ENCODE results near the gene FMC1. TPM values are rescaled to one million over a fixed set of nuclear protein-coding genes. Genes with fewer than 3 reads are reported as not detected.

Gene FMC1
- total and polyA plus RNA-seq, 2 experiments from 2014 or later, result 9.5 to 35.1 TPM

DNA sequence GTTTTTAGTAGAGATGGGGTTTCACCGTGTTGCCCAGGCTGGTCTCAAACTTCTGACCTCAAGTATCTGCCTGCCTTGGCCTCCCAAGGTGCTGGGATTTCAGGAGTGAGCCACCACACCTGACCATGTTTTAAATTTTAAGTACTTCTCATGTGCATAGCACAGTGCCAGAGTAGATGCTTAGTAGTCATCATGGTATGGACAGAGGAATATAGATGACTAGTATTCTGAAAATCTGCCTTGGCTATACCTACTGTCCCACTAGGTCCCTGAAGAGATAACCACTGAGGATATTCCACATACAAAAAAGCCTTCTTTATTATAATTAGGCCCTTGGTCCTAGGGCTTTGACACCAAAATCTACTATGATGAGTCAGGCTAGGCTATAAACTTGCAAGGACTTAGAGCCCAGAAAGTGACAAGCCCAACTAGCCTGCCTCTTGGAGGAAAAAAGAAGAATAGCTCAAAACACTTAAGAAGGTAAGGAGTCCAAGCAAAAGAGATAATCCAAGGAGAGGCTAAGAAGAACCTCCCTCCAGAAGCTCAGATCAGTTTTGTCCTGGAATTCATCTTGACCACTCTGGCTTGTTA lies 52.6 kb downstream of the FMC1 start:
- Histone ChIP-seq H2AFZ (no peak overlapping the region), H3K9ac (no peak overlapping the region), H3K79me2 (ENCODE audit: insufficient read depth) (peaks cover 100% of the 10 kb centered on the region), H3F3A (ENCODE audit: insufficient read depth) (no peaks in the 10 kb centered on the region), H3K27ac (no peak overlapping the region), H3K36me3 (ENCODE audit: low read depth) (peaks cover 51% of the 10 kb centered on the region), H3K9me2 (ENCODE audit: insufficient read depth) (no peaks in the 10 kb centered on the region), H3K4me3 (no peak overlapping the region), H3K27me3 (replicated peaks; ENCODE audit: insufficient read depth) (no peaks in the 10 kb centered on the region), H3K4me1 (ENCODE audit: insufficient read depth) (peaks cover 9% of the 10 kb centered on the region), H4K20me1 (ENCODE audit: insufficient read depth) (no peaks in the 10 kb centered on the region; the same call in 1 of the 2 replicates), H3K9me3 (ENCODE audit: low read depth) (no peaks in the 10 kb centered on the region), H3K4me2 (ENCODE audit: unreplicated experiment) (no peak overlapping the region)
- TF ChIP-seq EZH2phosphoT487 (IDR thresholded peaks at IDR 0.05; ENCODE audit: insufficient read depth, low read depth) (no peak), EZH2 (IDR thresholded peaks at IDR 0.05; ENCODE audit: insufficient read depth, poor library complexity, severe bottlenecking) (no peak)
- peak; percentile 11 for DNase-seq
- WGBS, 2 experiments (ENCODE audit: low coverage in 1 of 2, low lambda C conversion rate in 2 of 2, missing lambda C conversion rate in 2 of 2), result 93 to 100% methylated on average over 1 of the region's 1 CpG
- in situ Hi-C loops (cut with MboI), result no loop called here

DNA sequence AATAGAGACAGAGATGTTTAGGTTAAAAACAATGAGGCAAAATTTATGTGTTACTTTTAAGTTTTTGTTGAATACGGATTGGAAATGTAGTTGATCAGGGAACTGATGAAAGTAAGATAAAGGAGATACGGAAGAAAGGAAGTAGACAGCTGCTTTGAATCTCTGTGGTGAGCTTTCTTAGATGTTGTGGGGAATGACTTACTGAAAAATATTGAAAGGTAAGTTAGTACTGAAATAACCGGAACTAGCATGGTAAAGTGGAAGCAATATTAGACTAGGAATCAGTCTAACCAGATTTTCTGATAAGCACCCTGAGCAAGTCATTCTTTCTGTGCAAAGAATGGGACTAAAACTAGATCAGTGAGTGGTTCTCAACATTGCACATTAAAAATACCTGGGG lies 53.4 kb downstream of the FMC1 start:
- in situ Hi-C loops (cut with MboI), result no loop called here
- H3K36me3 ChIP-seq (ENCODE audit: low read depth), result peaks cover 48% of the 10 kb centered on the region
- H3F3A ChIP-seq (ENCODE audit: insufficient read depth), result no peaks in the 10 kb centered on the region
- H4K20me1 ChIP-seq (ENCODE audit: insufficient read depth), result no peaks in the 10 kb centered on the region; the same call in 1 of the 2 replicates
- no peaks in the 10 kb centered on the region for H3K27me3 ChIP-seq (replicated peaks; ENCODE audit: insufficient read depth)
- peaks cover 97% of the 10 kb centered on the region for H3K79me2 ChIP-seq (ENCODE audit: insufficient read depth)
- H3K9me3 ChIP-seq (ENCODE audit: low read depth), result no peaks in the 10 kb centered on the region
- WGBS, 2 experiments (ENCODE audit: low coverage in 1 of 2, low lambda C conversion rate in 2 of 2, missing lambda C conversion rate in 2 of 2), result 81 to 86% methylated on average over 3 of the region's 3 CpGs
- H3K9me2 ChIP-seq (ENCODE audit: insufficient read depth), result no peaks in the 10 kb centered on the region
- TF ChIP-seq EZH2phosphoT487 (IDR thresholded peaks at IDR 0.05; ENCODE audit: insufficient read depth, low read depth), result no peak
- no peak overlapping the region for H3K4me2 ChIP-seq (ENCODE audit: unreplicated experiment)
- no peak for DNase-seq
- no peak overlapping the region for H3K4me3 ChIP-seq
- H3K27ac ChIP-seq, result no peak overlapping the region
- H3K4me1 ChIP-seq (ENCODE audit: insufficient read depth), result peaks cover 9% of the 10 kb centered on the region
- no peak overlapping the region for H2AFZ ChIP-seq
- H3K9ac ChIP-seq, result no peak overlapping the region

Small RNAs within 50 kb of the gene (small RNA-seq; reads per million reads assigned to genes)
- gene RNU6-206P (ENCODE audit: low read depth, low replicate concordance), result not detected

Other genes starting within 250 kb of the FMC1 start
- 30.5 and 36.4 TPM in 2 replicates for gene ZC3HAV1, start 231.6 kb upstream of the FMC1 start, total RNA-seq (2014; rRNA removed; shearing (Covaris generic))
- gene ZC3HAV1, start 231.6 kb upstream of the FMC1 start, polyA plus RNA-seq (2016; fragmentation: Nextera tagmentation; extraction: Ambion mirVana), result 28.8 and 29.9 TPM in 2 replicates
- 3.2 and 3.8 TPM in 2 replicates for gene UBN2, start 110.1 kb upstream of the FMC1 start, total RNA-seq (2014; rRNA removed; shearing (Covaris generic))
- gene UBN2, start 110.1 kb upstream of the FMC1 start, polyA plus RNA-seq (2016; fragmentation: Nextera tagmentation; extraction: Ambion mirVana), result 1.0 and 1.2 TPM in 2 replicates
- gene LUC7L2, start 18.6 kb downstream of the FMC1 start, total RNA-seq (2014; rRNA removed; shearing (Covaris generic)), result 35.3 and 39.7 TPM in 2 replicates
- gene LUC7L2, start 18.6 kb downstream of the FMC1 start, polyA plus RNA-seq (2016; fragmentation: Nextera tagmentation; extraction: Ambion mirVana), result 44.3 and 47.3 TPM in 2 replicates
- 0.65 TPM in 1 of 2 replicates, not detected in the other for gene KLRG2, start 142.3 kb downstream of the FMC1 start, total RNA-seq (2014; rRNA removed; shearing (Covaris generic))
- gene KLRG2, start 142.3 kb downstream of the FMC1 start, polyA plus RNA-seq (2016; fragmentation: Nextera tagmentation; extraction: Ambion mirVana), result not detected in 2 replicates
- not detected in 2 replicates for gene CLEC2L, start 182.3 kb downstream of the FMC1 start, total RNA-seq (2014; rRNA removed; shearing (Covaris generic))
- not detected in 2 replicates for gene CLEC2L, start 182.3 kb downstream of the FMC1 start, polyA plus RNA-seq (2016; fragmentation: Nextera tagmentation; extraction: Ambion mirVana)

All from GM23248 (cell line).